HL-60/S4 treated with retinoic acid at 250 ng/mL for 4 days and 3 days (cell line): ENCODE data around the gene PHOX2B.

Experiments
- in situ Hi-C: fragments of 300-500 bp; cut with MboI; formaldehyde crosslinking; loops from 2 replicates; pipeline ENCODE4 v1.7.0; 2022; ENCODE audit warnings: low sequenced_read_pairs

Gene PHOX2B

GRCh38 chr4:41748571-41749475 is at the start of gene PHOX2B:
PHOX2B (minus strand) TSS chr4:41748725; CDS start chr4:41748610, 115 bp downstream.
- in situ Hi-C loops, result no loop called here

- in situ Hi-C loops, result no loop called here
Observed at GRCh38 chr4:41797260-41797659, 48.7 kb upstream of the PHOX2B start.

- in situ Hi-C loops, result no loop called here
Observed at GRCh38 chr4:41796545-41797210, 48.2 kb upstream of the PHOX2B start.

GRCh38 chr4:41795796-41796385 is 47.4 kb upstream of the PHOX2B start:
- in situ Hi-C loops, result no loop called here

GRCh38 chr4:41792166-41792565 is 43.6 kb upstream of the PHOX2B start:
- in situ Hi-C loops, result no loop called here

GRCh38 chr4:41791557-41791956 is 43.0 kb upstream of the PHOX2B start:
- in situ Hi-C loops, result no loop called here

- in situ Hi-C loops, result no loop called here
Observed at GRCh38 chr4:41787931-41788330, 39.4 kb upstream of the PHOX2B start.

GRCh38 chr4:41785665-41786064 is 37.1 kb upstream of the PHOX2B start:
- in situ Hi-C loops, result no loop called here

- in situ Hi-C loops, result no loop called here
Observed at GRCh38 chr4:41784191-41784979, 35.9 kb upstream of the PHOX2B start.

- in situ Hi-C loops, result no loop called here
Observed at GRCh38 chr4:41776466-41776865, 27.9 kb upstream of the PHOX2B start.

- in situ Hi-C loops, result no loop called here
Observed at GRCh38 chr4:41763729-41764128, 15.2 kb upstream of the PHOX2B start.

GRCh38 chr4:41758884-41759283 is 10.4 kb upstream of the PHOX2B start:
- in situ Hi-C loops, result no loop called here

- in situ Hi-C loops, result no loop called here
Observed at GRCh38 chr4:41757521-41758156, 9.1 kb upstream of the PHOX2B start.

- in situ Hi-C loops, result no loop called here
Observed at GRCh38 chr4:41753942-41754341, 5.4 kb upstream of the PHOX2B start.

GRCh38 chr4:41752081-41752836 is 3.7 kb upstream of the PHOX2B start:
- in situ Hi-C loops, result no loop called here

- in situ Hi-C loops, result no loop called here
Observed at GRCh38 chr4:41751449-41752061, 3.0 kb upstream of the PHOX2B start.

GRCh38 chr4:41750626-41751448 is 2.3 kb upstream of the PHOX2B start:
- in situ Hi-C loops, result no loop called here

GRCh38 chr4:41750121-41750625 is 1.6 kb upstream of the PHOX2B start:
- in situ Hi-C loops, result no loop called here
